AG10803 (cell line): ENCODE data around the gene MSI2.

Experiments used
- DNase-seq: peaks from one replicate; pipeline ENCODE4 v3.0.0; 2010; ENCODE audit warnings: low read depth
- H3K4me3 ChIP-seq: 2 replicates; pipeline ENCODE4 v1.5.1; 2011; ENCODE audit warnings: mild to moderate bottlenecking, low read length, control low read depth
- CTCF ChIP-seq: conservative IDR thresholded peaks from 2 replicates; pipeline ENCODE4 v1.5.1; 2011; ENCODE audit warnings: mild to moderate bottlenecking, low read length, control low read depth, inconsistent platforms

MSI2 gene

DNA sequence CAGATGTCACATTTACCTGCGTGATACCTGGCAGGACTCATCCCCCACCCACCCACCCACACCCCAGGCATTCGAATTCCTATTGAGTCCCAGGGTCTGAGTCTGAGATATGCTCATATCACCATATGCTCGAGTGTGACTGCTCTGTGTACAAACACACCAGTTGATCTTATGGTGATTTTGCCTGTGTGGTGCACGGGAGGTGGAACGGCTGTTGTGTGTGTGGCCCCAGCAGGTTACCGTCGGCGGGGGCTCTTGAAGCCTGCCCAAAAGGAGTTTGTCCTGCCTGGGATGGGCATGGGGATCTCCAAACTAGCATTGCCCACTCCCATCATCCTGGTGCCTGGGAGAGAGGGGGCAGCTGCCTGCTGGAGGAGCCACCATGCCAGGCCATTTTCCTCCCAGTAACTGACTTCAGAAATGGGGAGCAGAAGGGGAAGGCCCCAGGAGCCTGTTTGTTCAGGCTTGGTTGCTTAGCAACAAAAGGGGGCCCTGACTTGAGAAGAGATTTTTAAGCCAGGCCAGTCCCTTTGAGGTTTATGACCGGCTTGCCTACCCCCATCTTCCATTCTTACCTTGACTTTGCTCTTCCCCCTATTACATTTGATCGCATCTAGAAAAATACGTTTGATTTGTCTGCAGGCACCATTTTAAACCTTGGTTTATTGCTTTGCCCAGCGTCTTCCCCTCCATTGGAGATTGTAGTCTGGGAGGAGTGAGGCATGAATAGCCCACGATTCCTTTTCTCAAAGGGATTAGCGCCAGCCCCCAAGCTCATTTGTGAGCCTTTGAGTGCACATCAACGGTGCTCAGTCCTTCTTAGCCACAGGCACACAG lies 271.1 kb downstream of the MSI2 start:
- DNase-seq: no peak
- TF ChIP-seq CTCF: no peak
- no peak overlapping the region for H3K4me3 ChIP-seq

GRCh38 chr17:57528058-57528451 lies 271.7 kb downstream of the MSI2 start:
- H3K4me3 ChIP-seq: no peak overlapping the region
- no peak for TF ChIP-seq CTCF
- no peak for DNase-seq

- no peak for TF ChIP-seq CTCF
- peak; percentile 58 for DNase-seq
- no peak overlapping the region for H3K4me3 ChIP-seq
These were observed 273.7 kb downstream of the MSI2 start for GRCh38 chr17:57530026-57530425.

DNA sequence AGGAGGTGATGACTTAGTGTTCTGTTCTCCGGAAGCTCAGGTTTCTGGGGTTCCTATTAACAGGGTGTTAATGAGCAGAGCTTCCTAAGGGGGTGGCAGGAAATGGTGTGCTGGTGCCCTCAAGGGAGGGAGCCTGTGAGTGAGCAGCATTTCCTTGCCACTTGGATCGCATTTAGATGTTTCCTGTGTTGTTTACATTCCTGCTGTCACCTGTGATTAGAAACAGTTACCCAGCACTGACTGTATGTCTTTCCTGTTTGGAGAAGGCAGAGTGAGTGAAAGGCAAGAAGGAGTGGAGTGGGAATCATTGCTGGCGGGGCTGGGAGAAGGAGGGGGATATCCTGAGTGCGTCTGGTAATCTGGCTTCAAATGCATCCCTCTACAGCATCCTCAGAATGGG lies 274.2 kb downstream of the MSI2 start:
- no peak for TF ChIP-seq CTCF
- peak; percentile 50 for DNase-seq
- no peak overlapping the region for H3K4me3 ChIP-seq

DNA sequence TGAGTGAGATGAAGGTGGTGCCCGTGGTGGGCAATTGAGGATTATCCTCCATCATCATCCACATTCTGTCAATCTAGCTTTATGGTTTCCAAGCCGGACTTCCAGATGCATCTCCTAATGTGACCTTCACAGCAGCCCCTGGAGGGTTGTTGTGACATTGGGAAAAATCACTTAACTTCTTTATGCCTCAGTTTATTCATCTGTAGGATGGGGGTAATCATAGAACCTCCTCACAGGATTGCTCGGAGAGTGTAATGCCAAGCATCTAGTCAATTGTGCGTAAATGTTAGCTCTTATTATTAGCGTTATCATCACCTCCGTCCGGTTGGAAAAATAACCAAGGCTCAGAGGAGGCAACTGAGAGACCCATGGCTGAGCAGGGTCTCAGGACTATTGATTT lies 274.8 kb downstream of the MSI2 start:
- no peak for DNase-seq
- no peak for TF ChIP-seq CTCF
- no peak overlapping the region for H3K4me3 ChIP-seq

DNA sequence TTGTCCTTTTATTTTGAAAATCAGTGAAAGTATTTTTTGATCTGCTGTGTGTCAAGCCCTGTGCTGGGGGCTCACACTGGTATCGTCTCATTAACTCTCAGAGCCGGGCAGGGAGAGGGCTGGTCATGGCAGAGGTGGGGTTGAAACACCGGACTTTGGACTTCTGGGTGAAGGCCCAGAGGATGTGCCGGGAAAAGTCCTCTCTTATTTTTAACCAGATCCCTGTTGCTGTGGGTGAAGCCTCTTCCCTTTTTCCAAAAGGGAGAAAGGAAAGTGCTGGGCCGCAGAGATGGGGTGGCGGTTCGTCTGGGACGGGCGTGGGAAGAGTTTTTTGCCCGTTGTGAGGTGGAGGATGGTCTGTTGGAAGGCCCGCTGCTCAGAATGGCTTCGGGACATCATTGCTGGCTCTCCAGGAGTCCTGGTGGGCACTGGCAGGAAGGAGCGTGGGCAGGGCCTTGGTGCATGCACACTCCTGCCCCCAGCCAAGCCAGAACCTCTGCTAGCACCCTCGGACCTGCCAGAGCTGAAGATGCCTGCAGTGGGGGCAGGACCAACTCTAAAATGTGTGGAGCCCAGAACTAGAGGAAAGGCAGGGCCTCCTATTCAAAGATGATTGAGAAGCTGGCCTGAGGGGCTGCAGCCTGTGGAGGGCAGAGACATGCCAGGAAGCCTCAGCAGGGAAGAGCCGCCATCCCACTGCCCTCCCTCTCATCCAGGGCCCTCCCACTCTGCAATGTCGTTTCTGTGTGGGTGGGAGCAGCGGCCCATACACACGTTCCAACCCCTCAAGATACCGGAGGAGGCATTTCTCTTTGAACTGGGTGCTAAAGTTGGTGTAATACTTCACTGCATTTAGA lies 275.6 kb downstream of the MSI2 start:
- TF ChIP-seq CTCF: no peak
- DNase-seq: no peak
- H3K4me3 ChIP-seq: no peak overlapping the region
